HG02981 (cell line): ENCODE results near the gene GRIP1.
A peak's percentile ranks its signal among the peaks of the same experiment; 100 is the strongest.

ENCODE experiments used
- ATAC-seq: cut with Tn5 transposase; IDR thresholded peaks from one replicate; pipeline ENCODE4 v1.9.1; 2021; ENCODE audit warnings: mild to moderate bottlenecking, moderate library complexity; ENCODE audit not compliant: unreplicated experiment

The GRIP1 gene

GRCh38 chr12:66692986-66693385 is 14.1 kb upstream of the GRIP1 start:
- no peak for ATAC-seq

GRCh38 chr12:66692170-66692569 is 13.3 kb upstream of the GRIP1 start:
- ATAC-seq = no peak

- ATAC-seq = peak; percentile 70
Observed at GRCh38 chr12:66688846-66689439, 10.1 kb upstream of the GRIP1 start.

- ATAC-seq = no peak
Observed at GRCh38 chr12:66684222-66684621, 5.3 kb upstream of the GRIP1 start.

GRCh38 chr12:66683822-66684221 is 4.9 kb upstream of the GRIP1 start:
- no peak for ATAC-seq

- ATAC-seq = no peak
Observed at GRCh38 chr12:66683073-66683472, 4.2 kb upstream of the GRIP1 start.

- ATAC-seq = no peak
Observed at GRCh38 chr12:66679461-66680084, 697 bp upstream of the GRIP1 start.

GRCh38 chr12:66676241-66676640 is 2.6 kb downstream of the GRIP1 start:
- ATAC-seq = no peak

GRCh38 chr12:66674495-66675122 is 4.3 kb downstream of the GRIP1 start:
- ATAC-seq = no peak

- no peak for ATAC-seq
Observed at GRCh38 chr12:66669541-66669940, 9.3 kb downstream of the GRIP1 start.

GRCh38 chr12:66668311-66668710 is 10.6 kb downstream of the GRIP1 start:
- ATAC-seq = no peak

- ATAC-seq = no peak
Observed at GRCh38 chr12:66667906-66668305, 11.0 kb downstream of the GRIP1 start.

- ATAC-seq = no peak
Observed at GRCh38 chr12:66666481-66666880, 12.4 kb downstream of the GRIP1 start.

GRCh38 chr12:66665435-66665985 is 13.4 kb downstream of the GRIP1 start:
- no peak for ATAC-seq

- no peak for ATAC-seq
Observed at GRCh38 chr12:66664076-66664475, 14.8 kb downstream of the GRIP1 start.

GRCh38 chr12:66663611-66664010 is 15.3 kb downstream of the GRIP1 start:
- ATAC-seq = no peak

- ATAC-seq = no peak
Observed at GRCh38 chr12:66662729-66663128, 16.1 kb downstream of the GRIP1 start.

- peak; percentile 48 for ATAC-seq
Observed at GRCh38 chr12:66662179-66662578, 16.7 kb downstream of the GRIP1 start.

GRCh38 chr12:66661357-66661756 is 17.5 kb downstream of the GRIP1 start:
- no peak for ATAC-seq

- no peak for ATAC-seq
Observed at GRCh38 chr12:66653796-66654195, 25.1 kb downstream of the GRIP1 start.

GRCh38 chr12:66648033-66648735 is 30.7 kb downstream of the GRIP1 start:
- no peak for ATAC-seq
